HG03558 (cell line): ENCODE results near the gene HOXA6.

Experiments
- ATAC-seq: cut with Tn5 transposase; IDR thresholded peaks from one replicate; pipeline ENCODE4 v1.9.1; 2021; ENCODE audit warnings: moderate number of reproducible peaks; ENCODE audit not compliant: unreplicated experiment; ENCODE audit errors: extremely low read depth

HOXA6 gene

DNA sequence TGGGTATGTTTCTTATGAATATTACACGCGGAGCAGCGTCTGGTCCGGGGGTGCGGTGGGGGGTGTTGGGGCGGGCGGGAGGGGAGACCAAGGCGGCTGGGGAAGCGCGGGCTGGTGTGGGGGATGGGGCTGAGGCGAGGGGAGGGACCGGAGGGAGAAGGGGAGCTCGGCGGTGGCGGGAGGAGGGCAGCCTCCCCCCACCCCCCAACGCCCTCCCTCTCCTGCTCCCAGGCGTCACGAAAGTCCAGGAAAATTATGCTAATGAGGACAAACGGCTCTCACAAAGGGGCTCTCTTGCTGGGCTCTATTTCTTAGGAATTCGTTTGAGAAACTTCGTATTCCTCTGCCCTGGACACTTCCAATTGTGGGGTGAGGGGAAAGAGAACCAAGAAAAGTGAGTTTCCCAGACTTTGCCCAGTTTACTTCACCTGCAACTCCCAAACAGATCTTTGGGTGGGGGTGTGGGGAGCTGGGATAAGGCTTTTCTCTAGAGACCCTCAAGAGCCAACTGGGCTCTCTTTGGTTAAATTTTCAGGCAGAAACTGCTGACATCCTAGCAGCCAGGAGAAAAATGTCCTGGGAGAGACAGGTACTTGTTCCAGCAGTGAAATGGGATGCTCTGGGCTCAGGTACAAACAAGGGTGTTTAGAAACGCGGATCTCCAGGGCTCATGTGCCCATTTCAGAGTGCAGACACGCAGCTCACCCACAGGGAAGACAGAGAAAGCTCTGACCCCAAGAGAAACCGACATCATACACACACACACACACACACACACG lies 33.4 kb downstream of the HOXA6 start:
- ATAC-seq = no peak

DNA sequence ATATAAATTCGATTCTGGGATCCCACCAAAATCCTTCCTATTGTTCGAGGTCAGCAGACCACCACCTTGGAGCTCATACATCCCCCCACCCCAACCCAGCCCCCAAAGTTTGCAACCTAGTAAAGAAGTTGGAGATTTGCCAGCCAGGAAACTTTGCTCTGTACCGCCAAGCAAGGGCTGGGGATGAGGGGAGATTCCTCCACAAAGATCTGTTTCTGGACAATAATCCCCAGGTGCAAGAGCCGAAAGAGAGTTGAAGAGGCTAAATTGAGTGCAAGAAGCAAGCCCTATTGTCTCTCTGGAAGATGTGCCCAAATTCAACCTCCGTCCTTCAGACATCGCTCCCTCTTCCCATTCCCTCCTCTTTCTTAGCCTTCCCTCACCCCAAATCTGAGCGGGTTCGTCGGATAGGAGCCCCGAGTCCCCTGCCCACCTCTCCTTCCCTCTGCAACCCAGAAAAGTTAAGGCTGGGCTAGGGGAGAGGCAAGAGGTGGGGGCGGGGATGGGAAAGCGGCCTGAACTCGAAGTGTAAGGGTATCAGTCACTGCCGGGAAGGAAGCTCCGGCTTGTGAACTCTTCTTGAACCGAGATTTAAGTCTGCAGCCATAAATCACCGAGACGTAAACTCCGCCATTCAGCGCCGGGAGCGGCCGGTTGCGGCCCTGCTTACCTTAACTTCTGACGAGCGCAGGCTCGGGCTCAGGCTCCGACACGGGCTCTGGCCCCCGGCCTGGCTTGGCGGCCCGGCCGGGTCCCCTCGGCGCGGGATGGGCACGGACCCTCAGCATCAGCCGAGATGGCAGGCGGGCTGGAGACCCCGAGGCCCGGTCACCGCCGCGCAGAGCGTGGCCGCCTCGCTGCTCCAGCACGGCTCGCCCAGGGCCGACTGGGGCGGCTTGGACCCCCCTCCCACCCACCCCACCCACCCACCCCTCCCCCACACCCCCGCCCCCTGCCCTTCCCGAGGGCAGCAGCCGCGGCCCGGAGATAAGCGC lies 34.3 kb downstream of the HOXA6 start:
- no peak for ATAC-seq

GRCh38 chr7:27112361-27112760 lies 35.2 kb downstream of the HOXA6 start:
- ATAC-seq = no peak

DNA sequence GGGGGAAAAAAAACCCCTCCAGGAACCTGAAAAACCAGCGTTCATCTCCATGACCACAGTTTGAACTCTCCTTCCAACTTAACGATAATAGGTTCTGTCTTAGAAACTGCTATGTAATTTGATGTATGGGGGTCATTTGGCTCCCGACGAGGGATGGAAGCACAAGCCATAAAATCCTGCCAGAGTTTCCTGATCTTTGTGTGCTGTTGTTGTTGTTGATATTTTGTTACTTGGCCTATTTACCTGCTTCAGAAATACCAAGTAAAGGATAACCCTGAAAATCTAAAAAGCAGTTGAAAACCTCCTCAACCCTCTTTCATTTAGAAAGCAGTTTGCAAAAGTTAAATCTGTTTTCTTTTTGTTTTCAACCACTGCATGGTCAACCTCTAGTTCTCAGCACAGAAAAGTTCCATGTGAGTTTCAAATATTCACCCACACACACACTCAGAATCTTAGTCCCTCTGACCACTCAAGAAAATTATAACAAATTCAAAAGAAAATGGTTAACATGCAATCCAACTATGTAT lies 35.8 kb downstream of the HOXA6 start:
- ATAC-seq = no peak

DNA sequence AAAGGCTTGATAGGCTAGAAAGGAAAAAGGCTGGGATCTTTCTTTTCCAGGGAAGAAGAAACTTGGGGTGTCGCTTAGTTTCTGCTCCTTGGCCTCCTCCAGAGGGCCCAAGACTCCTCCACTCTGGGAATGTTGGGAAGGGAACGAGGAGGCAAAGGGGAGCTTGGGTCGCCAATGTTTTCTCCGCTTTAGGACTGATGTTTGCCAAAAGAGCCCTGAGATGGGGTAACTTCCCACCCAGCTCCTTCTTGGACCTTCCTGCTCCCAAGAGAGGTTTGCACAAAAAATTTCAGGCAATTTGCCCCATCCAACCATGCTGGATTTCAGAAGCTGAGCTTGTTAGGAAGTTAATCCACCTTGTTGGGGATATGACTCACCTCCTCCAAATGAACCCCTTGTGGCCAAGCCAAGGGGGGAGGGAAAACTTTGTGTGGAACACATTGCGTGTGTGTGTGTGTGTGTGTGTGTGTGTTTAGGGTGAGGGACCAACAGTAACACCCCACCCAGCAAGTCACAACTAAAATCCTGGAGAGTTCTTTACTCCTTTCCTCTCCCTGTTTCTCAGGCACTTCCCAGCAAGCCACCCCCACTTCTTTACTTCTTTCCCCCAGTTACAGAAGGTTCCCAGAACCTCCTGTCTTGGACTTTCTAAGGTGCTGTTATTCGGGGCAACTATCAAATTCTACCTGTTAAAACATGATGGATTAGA lies 36.4 kb downstream of the HOXA6 start:
- ATAC-seq = no peak

DNA sequence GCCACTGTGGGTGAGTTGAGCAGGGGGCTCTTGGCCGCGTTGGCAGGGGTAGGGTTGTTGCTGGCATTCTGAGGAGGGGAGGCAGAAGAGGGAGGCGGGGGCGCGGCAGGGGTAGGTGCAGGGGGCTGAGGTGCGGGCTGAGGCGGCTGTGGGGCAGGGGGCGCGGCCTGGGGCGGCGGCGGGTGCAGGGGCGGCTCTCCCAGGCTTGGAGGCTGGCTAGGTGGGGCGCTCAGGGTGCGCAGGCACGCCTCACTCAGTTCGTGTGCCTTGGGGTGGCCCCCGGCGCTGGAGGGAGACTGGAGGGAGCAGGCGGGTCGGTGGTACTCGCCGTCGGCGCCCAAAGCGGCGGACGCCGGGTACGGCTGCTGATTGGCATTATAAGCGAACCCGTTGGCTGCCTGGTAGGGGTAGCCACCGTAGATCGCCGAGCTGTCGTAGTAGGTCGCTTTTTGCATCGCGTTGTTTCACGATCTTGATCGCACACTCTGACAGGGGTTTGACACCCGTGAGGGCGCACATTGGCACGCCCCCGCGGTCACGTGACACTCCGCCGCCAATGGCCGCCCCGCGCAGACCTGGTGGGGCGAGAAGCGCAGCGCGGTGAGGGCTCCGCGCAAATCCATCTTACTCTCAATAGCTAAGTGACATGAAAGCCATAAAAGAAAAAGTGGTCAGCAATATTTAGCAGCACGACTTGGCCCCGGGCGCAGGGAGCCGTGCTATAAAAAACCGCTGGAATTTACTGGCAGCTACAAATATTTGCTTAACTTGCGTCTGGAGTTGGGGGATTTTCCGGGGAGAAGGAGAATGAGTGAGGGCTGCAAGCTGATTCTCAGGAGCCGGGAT lies 37.2 kb downstream of the HOXA6 start:
- no peak for ATAC-seq

- no peak for ATAC-seq
Observed at GRCh38 chr7:27109466-27110185, 37.9 kb downstream of the HOXA6 start.

DNA sequence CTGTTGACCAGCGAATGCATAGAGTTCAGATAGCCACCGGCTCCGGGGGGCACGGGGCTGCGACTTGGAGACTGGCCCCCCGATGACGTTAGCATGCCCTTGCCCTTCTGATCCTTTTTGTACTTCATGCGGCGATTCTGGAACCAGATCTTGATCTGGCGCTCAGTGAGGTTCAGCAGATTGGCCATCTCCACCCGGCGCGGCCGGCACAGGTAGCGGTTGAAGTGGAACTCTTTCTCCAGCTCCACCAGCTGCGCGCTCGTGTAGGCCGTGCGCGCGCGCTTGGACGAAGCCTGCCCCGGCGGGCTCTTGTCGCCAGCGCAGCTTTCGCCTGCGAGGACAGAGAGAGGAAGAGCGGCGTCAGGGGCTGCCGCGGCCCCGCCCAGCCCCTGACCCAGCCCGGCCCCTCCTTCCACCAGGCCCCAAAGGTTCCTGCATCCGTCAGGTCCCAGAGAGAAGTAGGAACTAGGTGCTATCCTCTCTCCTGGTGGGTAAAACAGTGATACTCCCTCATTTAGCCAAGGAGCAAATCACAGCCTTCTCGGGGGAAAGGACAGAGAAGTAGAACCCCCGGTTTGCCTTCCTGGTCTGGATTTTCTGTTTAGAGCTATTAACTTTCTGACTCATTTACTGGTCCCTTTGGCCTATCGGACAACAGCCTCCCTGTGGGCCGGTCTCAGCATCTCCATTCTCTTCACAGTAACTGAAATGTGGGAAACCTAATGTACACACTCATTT lies 39.0 kb downstream of the HOXA6 start:
- no peak for ATAC-seq

- no peak for ATAC-seq
Observed at GRCh38 chr7:27107391-27108381, 39.9 kb downstream of the HOXA6 start.

GRCh38 chr7:27106901-27107240 lies 40.7 kb downstream of the HOXA6 start:
- no peak for ATAC-seq

GRCh38 chr7:27106181-27106900 lies 41.2 kb downstream of the HOXA6 start:
- ATAC-seq = no peak

DNA sequence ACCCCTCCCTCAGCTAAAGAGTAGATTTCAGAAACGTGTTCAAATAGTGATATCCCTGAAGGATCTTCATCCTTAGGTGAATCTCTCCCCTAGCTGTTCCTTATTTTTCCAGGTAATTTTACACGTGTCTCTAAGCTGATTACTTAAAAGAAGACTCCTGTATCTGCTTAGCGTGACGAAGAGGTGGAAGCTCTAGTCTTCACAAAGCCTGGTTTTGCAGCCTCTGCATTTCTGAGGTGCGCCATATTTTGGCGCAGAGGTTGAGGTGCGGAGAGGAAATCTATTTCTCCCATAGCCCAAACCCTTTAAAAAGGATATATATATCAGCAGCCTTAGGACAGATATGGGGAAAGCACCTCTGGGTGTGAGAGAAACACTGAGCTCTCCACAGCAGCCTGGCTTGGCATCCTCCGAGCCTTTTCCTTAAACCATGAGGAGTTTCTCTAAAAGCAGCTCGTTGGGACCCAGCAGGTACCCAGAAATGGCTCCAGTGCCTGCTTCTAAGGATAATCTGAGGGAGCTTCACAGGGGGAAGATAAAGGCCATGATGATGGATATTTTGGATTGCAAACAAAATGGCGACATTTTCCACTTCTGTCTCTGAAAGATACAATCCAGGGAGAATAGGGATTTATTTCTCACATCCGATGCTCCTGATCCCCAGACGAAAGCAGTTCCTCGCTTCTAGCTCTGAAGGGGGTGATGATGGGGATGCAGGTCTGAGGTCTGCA lies 42.1 kb downstream of the HOXA6 start:
- no peak for ATAC-seq

DNA sequence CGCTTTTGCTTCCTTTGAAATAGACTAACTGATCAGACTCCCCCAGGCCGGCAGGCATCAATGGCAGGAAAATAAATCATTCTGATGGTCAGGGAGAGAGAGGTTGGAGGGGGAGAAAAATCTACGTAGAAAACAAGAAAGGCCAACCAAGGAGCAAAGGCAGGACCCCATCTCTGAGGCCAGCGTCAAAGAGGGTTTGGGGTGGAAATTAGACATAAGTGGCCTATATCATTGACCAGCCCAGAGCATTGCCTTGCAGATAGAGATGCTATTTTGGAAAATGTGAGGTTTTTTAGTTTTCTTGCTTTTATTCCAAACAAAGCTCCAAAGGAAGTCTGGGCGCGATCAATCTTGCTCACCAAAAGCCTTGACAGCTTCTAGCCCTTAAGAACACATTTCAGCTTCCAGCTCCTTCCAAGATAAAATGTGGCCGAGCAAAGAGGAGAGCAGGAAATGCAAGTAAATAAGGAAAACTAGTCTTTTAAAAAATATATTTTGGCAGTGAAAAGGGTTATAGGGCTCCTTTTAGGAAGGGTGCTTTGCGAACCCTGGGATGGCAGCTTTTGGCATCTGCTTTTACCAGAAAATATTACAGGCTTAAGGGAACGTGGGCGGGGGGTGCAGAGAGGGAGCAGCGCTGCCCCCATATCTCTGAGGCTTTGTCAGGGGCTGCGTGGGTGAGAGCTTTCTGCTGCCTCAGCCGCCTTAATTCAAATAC lies 43.1 kb downstream of the HOXA6 start:
- ATAC-seq = no peak

DNA sequence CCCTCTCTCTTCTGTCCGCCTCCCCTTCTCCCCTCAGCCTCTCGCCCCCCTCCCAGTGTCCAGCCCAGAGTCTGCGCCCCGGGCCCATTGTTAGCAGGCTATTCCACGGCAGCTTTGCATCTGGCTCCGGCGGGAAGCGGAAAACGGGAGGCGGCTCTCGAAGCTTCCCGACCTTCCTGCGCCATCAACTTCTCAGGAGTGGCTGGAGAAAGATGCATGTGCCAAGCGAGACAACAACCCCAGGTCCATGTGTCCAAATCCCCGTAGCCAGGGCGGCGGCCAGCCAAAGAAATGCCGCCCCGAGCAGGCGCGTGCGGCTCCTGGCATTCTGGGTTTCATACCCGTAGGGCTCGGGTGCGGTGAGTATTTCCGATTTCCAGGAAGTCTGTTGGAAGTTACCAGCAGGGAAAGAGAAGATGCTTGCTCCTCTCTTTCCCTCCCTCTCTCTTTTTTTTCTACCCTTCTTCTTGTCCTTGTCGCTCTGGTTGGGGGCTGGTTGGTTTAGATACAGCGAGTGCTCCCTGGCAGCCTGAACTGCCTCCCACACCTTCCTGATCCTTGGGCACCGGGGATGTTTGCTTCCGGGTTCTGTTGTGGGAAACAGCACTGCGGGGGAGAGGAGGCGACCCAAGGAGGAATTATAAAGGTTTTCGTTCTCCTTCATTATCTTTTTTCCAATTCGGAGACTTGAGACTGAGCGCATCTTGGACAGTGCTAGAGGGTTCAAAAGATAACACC lies 43.9 kb downstream of the HOXA6 start:
- no peak for ATAC-seq
